ENCODE data around the gene SUMO2. TPM values are rescaled to one million over a fixed set of nuclear protein-coding genes. Genes with fewer than 3 reads are reported as not detected.

The SUMO2 gene
- total and polyA plus RNA-seq, 9 of the 15 experiments (the other 6 are each of a cell fraction or from before 2014, with no cell fraction given), result 157 to 733 (median 419) TPM

DNA sequence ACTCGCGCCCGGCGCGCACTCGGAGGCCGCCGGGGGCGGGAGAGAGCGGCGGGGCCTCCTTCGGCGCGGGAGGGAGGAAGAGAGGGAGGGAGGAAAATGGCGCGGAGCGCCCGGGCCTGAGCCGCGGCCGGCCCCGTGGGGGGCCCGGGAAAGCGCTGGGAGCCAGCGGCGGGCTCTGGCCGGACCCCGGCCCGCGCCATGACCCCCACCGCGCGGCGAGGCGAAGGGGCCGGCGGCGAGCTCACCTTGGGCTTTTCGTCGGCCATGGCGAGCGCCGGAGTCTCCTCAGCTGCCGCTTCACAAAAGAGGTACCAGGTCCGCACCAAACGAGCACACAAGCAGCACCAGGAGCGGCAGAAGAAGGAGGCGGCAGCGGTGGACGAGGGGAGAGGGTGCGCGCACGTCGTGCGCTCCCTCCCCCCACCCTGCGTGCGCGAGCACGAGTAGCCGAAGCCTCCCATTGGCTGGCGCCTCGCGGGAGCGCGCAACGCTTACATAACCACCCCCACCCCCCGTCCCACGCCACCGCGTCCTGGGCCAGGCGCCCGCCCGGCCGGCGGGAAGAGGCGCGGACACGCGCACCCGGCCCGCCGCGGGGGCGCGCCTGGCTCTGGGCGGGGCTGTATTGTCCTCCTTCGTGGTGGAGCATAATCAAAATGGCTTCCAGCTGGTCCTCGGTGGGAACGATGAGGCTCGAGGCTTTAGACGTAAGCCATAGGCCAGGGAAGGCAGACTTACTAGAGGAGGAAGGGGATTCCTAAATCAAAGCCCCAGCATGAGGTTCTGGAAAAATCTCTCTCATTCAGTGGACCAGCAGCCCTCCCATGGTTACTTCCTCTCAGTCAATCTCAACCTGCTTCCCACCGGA is at the start of gene SUMO2 (continued):
- TF ChIP-seq ZNF277 (CRISPR knock-in tag; IDR thresholded peaks at IDR 0.05; ENCODE audit: borderline replicate concordance), result no peak
- no peak for TF ChIP-seq ARID3B (CRISPR knock-in tag; IDR thresholded peaks at IDR 0.05; ENCODE audit: borderline replicate concordance)
- peak; percentile 66; the same call in 1 of the 2 replicates for TF ChIP-seq SIN3B (IDR thresholded peaks at IDR 0.05; ENCODE audit: low read depth)
- TF ChIP-seq BCOR (IDR thresholded peaks at IDR 0.05), result no peak
- TF ChIP-seq ZNF318 (IDR thresholded peaks at IDR 0.05; ENCODE audit: borderline replicate concordance in 1 of 2, low read depth in 1 of 2), result no peak
- no peak for TF ChIP-seq ESRRB (CRISPR knock-in tag; IDR thresholded peaks at IDR 0.05; ENCODE audit: borderline replicate concordance)
- no peak for TF ChIP-seq ZFP1 (CRISPR knock-in tag; IDR thresholded peaks at IDR 0.05)
- no peak for TF ChIP-seq ZBTB26 (CRISPR knock-in tag; IDR thresholded peaks at IDR 0.05)
- no peak for TF ChIP-seq NFXL1 (CRISPR knock-in tag; IDR thresholded peaks at IDR 0.05)
- TF ChIP-seq FIP1L1 (IDR thresholded peaks at IDR 0.05; ENCODE audit: low read depth, low read length, poor library complexity, severe bottlenecking), result no peak
- TF ChIP-seq HDGF (IDR thresholded peaks at IDR 0.05), result no peak
- TF ChIP-seq JUN (IDR thresholded peaks at IDR 0.05; ENCODE audit: borderline replicate concordance, low read depth, low read length), result no peak
- no peak for TF ChIP-seq JUN (CRISPR knock-in tag; IDR thresholded peaks at IDR 0.05; ENCODE audit: borderline replicate concordance)
- no peak for TF ChIP-seq SRF (CRISPR knock-in tag; IDR thresholded peaks at IDR 0.05)

Data from K562 (cell line).